HL-60 (cell line): ENCODE measurements around the gene ZNF282.

Experiments used
- CTCF ChIP-seq: IDR thresholded peaks from one replicate; pipeline ENCODE4 v1.5.1; 2011; ENCODE audit warnings: low read length, control low read depth, inconsistent platforms; ENCODE audit not compliant: insufficient read depth
- GABPA ChIP-seq: IDR thresholded peaks from 2 replicates; pipeline ENCODE4 v1.6.1; 2012; ENCODE audit warnings: low read depth
- POLR2AphosphoS5 ChIP-seq: IDR thresholded peaks from 2 replicates; pipeline ENCODE4 v1.6.1; 2012; ENCODE audit warnings: low read depth
- REST ChIP-seq: IDR thresholded peaks from 2 replicates; pipeline ENCODE4 v1.6.1; 2012; ENCODE audit warnings: low read depth; ENCODE audit not compliant: insufficient replicate concordance

- TF ChIP-seq CTCF: no peak
- no peak for TF ChIP-seq POLR2AphosphoS5
- no peak for TF ChIP-seq REST
- TF ChIP-seq GABPA: no peak
Measured at GRCh38 chr7:149261316-149261828, 66.0 kb downstream of the ZNF282 start.
